IMR-90 (cell line): ENCODE measurements around the gene KRTAP4-16. TPM values are rescaled to one million over a fixed set of nuclear protein-coding genes. Genes with fewer than 3 reads are reported as not detected.
"Not testable (repeated sequence)": the region's sequence is repeated elsewhere in the genome, so short reads cannot be mapped to it uniquely, and the experiment has no call there.

ENCODE experiments used
- ATAC-seq: fragments of 200-7000 bp; cut with Tn5 transposase; 2 replicates; pipeline ENCODE4 v1.9.1; 2020; ENCODE audit warnings: low read depth, mild to moderate bottlenecking, moderate library complexity
- BruUV-seq: library from RNA; stranded (reverse); fragments of 400-500 nt; replicated peaks from 2 replicates; lab custom pipeline; 2021; lab: Mats Ljungman, UMichigan
- CTCF ChIA-PET: fragments of 300-600 bp; formaldehyde crosslinking; extraction: SDS; loops from one replicate; lab custom pipeline; 2021; ENCODE audit warnings: antibody characterized with exemption; lab: Yijun Ruan, JAX
- POLR2A ChIA-PET: fragments of 300-600 bp; sonication (Branson Sonifier 250); formaldehyde crosslinking; loops from one replicate; lab custom pipeline; 2022; ENCODE audit warnings: antibody characterized with exemption; ENCODE audit not compliant: unreplicated experiment; lab: Charles Lee
- DNase-seq: peaks from one replicate; pipeline ENCODE4 v3.0.0; 2013
- H2AFZ ChIP-seq: replicated peaks from 2 replicates; pipeline ENCODE3; 2013; ENCODE audit warnings: low read length, mild to moderate bottlenecking; ENCODE audit not compliant: poor library complexity
- H2AK5ac ChIP-seq: 2 replicates; pipeline ENCODE4 v1.6.1; 2013; ENCODE audit warnings: low read depth, low read length, inconsistent platforms
- H2AK9ac ChIP-seq: replicated peaks from 2 replicates; pipeline ENCODE3; 2013; ENCODE audit warnings: mild to moderate bottlenecking, low read depth, low read length, moderate library complexity; ENCODE audit not compliant: poor library complexity
- H2BK120ac ChIP-seq: 2 replicates; pipeline ENCODE4 v1.6.1; 2013; ENCODE audit warnings: low read depth, low read length, inconsistent platforms
- H2BK15ac ChIP-seq: 3 replicates; pipeline ENCODE4 v1.6.1; 2013; ENCODE audit warnings: low read depth, low read length, inconsistent platforms
- H2BK20ac ChIP-seq: 2 replicates; pipeline ENCODE4 v1.6.1; 2013; ENCODE audit warnings: low read depth, mild to moderate bottlenecking, inconsistent platforms, low read length, moderate library complexity
- H2BK5ac ChIP-seq: 2 replicates; pipeline ENCODE4 v1.6.1; 2013; ENCODE audit warnings: mild to moderate bottlenecking, low read depth, low read length, inconsistent platforms; ENCODE audit not compliant: poor library complexity, severe bottlenecking
- H3K14ac ChIP-seq: replicated peaks from 2 replicates; pipeline ENCODE4 v1.6.1; 2013; ENCODE audit warnings: low read depth, low read length, inconsistent platforms
- H3K18ac ChIP-seq: 2 replicates; pipeline ENCODE4 v1.6.1; 2013; ENCODE audit warnings: low read depth, low read length, control low read depth
- H3K23ac ChIP-seq: 2 replicates; pipeline ENCODE4 v1.6.1; 2013; ENCODE audit warnings: low read depth, low read length, inconsistent platforms
- H3K27ac ChIP-seq: 2 replicates; pipeline ENCODE4 v1.5.1; 2013; ENCODE audit warnings: mild to moderate bottlenecking, control low read depth, low read length; ENCODE audit not compliant: insufficient read depth
- H3K27me3 ChIP-seq: 2 replicates; pipeline ENCODE4 v1.6.1; 2013; ENCODE audit warnings: low read length; ENCODE audit not compliant: control insufficient read depth, insufficient read depth
- H3K36me3 ChIP-seq: 2 replicates; pipeline ENCODE4 v1.6.1; 2013; ENCODE audit warnings: low read length, mixed read lengths; ENCODE audit not compliant: control insufficient read depth, insufficient read depth
- H3K4ac ChIP-seq: 2 replicates; pipeline ENCODE4 v1.6.1; 2013; ENCODE audit warnings: low read depth, low read length, inconsistent platforms
- H3K4me1 ChIP-seq: 2 replicates; pipeline ENCODE4 v1.6.1; 2013; ENCODE audit warnings: low read length, mixed read lengths; ENCODE audit not compliant: control insufficient read depth, insufficient read depth
- H3K4me2 ChIP-seq: 2 replicates; pipeline ENCODE4 v1.6.1; 2013; ENCODE audit warnings: low read depth, mild to moderate bottlenecking, control low read depth, low read length, moderate library complexity
- H3K4me3 ChIP-seq: 2 replicates; pipeline ENCODE4 v1.5.1; 2013; ENCODE audit warnings: low read depth, mild to moderate bottlenecking, control low read depth, low read length, moderate library complexity; ENCODE audit not compliant: insufficient read depth
- H3K56ac ChIP-seq: 2 replicates; pipeline ENCODE4 v1.6.1; 2013; ENCODE audit warnings: low read length, inconsistent platforms; ENCODE audit not compliant: insufficient read depth; ENCODE audit errors: extremely low read depth
- H3K79me1 ChIP-seq, 2 experiments: 2 replicates each; pipeline ENCODE4 v1.6.1; 2013; ENCODE audit warnings: low read length in 2 of 2, inconsistent platforms in 1 of 2, low read depth in 1 of 2
- H3K9ac ChIP-seq: 2 replicates; pipeline ENCODE4 v1.6.1; 2013; ENCODE audit warnings: low read depth, low read length, control low read depth
- H3K9me1 ChIP-seq: 2 replicates; pipeline ENCODE4 v1.6.1; 2013; ENCODE audit warnings: low read length, inconsistent platforms; ENCODE audit not compliant: insufficient read depth
- H3K9me3 ChIP-seq: 2 replicates; pipeline ENCODE4 v1.6.1; 2013; ENCODE audit warnings: low read length; ENCODE audit not compliant: control insufficient read depth, insufficient read depth
- H4K20me1 ChIP-seq: 2 replicates; pipeline ENCODE4 v1.6.1; 2013; ENCODE audit warnings: low read length, inconsistent platforms; ENCODE audit not compliant: insufficient read depth
- H4K5ac ChIP-seq: 2 replicates; pipeline ENCODE4 v1.6.1; 2013; ENCODE audit warnings: mild to moderate bottlenecking, low read depth, low read length, control low read depth
- H4K8ac ChIP-seq, 2 experiments: 2 replicates each; pipeline ENCODE4 v1.6.1; 2013; ENCODE audit warnings: low read depth in 2 of 2, low read length in 2 of 2, control low read depth in 1 of 2, inconsistent platforms in 1 of 2
- H4K91ac ChIP-seq: 2 replicates; pipeline ENCODE4 v1.6.1; 2013; ENCODE audit warnings: low read depth, low read length, inconsistent platforms; ENCODE audit not compliant: insufficient read depth
- WGBS, 2 experiments: methylation state at CpG; one replicate each; pipeline versions ENCODE4 v1.1.5 to v1.1.7; 2013; ENCODE audit warnings: missing lambda C conversion rate in 2 of 2; ENCODE audit not compliant: insufficient read length in 1 of 2; ENCODE audit errors: extremely low coverage in 2 of 2; 5-methylcytosine and 5-hydroxymethylcytosine counted together
- dilution Hi-C: fragments of 300-500 bp; cut with HindIII; formaldehyde crosslinking; loops from one replicate; pipeline ENCODE4 v1.14.3; 2018; ENCODE audit warnings: low sequenced_read_pairs; ENCODE audit not compliant: unreplicated experiment
- in situ Hi-C: fragments of 300-500 bp; cut with MboI; formaldehyde crosslinking; loops from 3 replicates; pipeline ENCODE4 v1.14.3; 2019; ENCODE audit warnings: low sequenced_read_pairs, inconsistent platforms, mixed read lengths
- intact Hi-C: fragments of 100-400 bp; cut with micrococcal nuclease; formaldehyde crosslinking; loops from 2 replicates; pipeline ENCODE4 v1.10.0; 2022
- polyA plus RNA-seq, 3 experiments: library from polyadenylated mRNA; depleted of rRNA; stranded (reverse); fragments of >200 nt; gene quantifications; 2 replicates each; pipeline ENCODE4 v1.2.3, GENCODE V29; 2012; ENCODE audit warnings: low replicate concordance in 1 of 3
- total RNA-seq: library from RNA; depleted of rRNA; stranded (reverse); fragments of >200 nt; gene quantifications from 2 replicates; pipeline ENCODE4 v1.2.3, GENCODE V29; 2012

Gene KRTAP4-16
- total and polyA plus RNA-seq, 2 of the 4 experiments (the other 2 are of a cell fraction) = not detected

DNA sequence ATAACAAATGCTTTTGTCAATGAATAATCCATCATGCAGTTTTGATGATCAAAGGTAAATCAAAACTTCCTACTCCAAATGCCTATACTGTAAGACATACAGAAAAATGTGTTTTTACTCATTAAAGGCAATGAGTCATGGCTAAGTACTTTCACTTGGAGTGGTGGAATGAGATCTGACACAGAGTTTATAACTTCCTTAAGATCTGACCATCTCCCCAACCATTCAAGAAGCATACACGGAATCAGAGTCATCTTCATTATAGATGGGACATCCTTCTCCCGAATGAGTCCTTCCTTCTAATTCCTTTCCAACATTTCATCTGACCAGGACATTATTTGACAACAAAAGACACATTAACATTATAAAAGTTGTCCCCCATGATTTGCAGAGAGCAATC lies 18.6 kb downstream of the KRTAP4-16 start:
- H3K9me1 ChIP-seq, H3K4me3 ChIP-seq, dilution Hi-C loops, H3K4me1 ChIP-seq, H2BK15ac ChIP-seq, H2AK9ac ChIP-seq, POLR2A ChIA-PET, CTCF ChIA-PET, H2AK5ac ChIP-seq, H3K36me3 ChIP-seq, in situ Hi-C loops, H3K27ac ChIP-seq, BruUV-seq, H2AFZ ChIP-seq, H4K20me1 ChIP-seq, H3K9ac ChIP-seq, H3K56ac ChIP-seq, H3K79me1 ChIP-seq, intact Hi-C loops, H3K9me3 ChIP-seq, H3K27me3 ChIP-seq: not testable (repeated sequence)
- H3K18ac ChIP-seq = peak overlapping the region; percentile 69; the same call in 1 of the 2 replicates
- peak overlapping the region; percentile 45; the same call in 1 of the 2 replicates for H3K23ac ChIP-seq
- ATAC-seq = peak; percentile 91
- peak overlapping the region; percentile 50; the same call in 1 of the 2 replicates for H3K4ac ChIP-seq
- peak overlapping the region; percentile 76; the same call in 1 of the 2 replicates for H2BK120ac ChIP-seq
- peak overlapping the region; percentile 74 to 79; a peak in 3 of 4 replicates for H4K8ac ChIP-seq
- H3K4me2 ChIP-seq = peak overlapping the region; percentile 59; the same call in 1 of the 2 replicates
- no CpG with 5 or more reads among the region's 2 CpGs for WGBS, 2 experiments
- DNase-seq = peak; percentile 41
- H4K5ac ChIP-seq = peak overlapping the region; percentile 42; the same call in 1 of the 2 replicates
- 0 out of 2 replicates have a peak overlapping the region, but pooled peaks have one; percentile 37 for H3K14ac ChIP-seq
- H2BK20ac ChIP-seq = peak overlapping the region; percentile 77
- H2BK5ac ChIP-seq = peak overlapping the region; percentile 95
- H4K91ac ChIP-seq = peak overlapping the region; percentile 89
